Measurements from ENCODE around the gene PLGRKT.
A peak's percentile ranks its signal among the peaks of the same experiment; 100 is the strongest.
"Not testable (repeated sequence)": the region's sequence is repeated elsewhere in the genome, so short reads cannot be mapped to it uniquely, and the experiment has no call there.

The PLGRKT gene

DNA sequence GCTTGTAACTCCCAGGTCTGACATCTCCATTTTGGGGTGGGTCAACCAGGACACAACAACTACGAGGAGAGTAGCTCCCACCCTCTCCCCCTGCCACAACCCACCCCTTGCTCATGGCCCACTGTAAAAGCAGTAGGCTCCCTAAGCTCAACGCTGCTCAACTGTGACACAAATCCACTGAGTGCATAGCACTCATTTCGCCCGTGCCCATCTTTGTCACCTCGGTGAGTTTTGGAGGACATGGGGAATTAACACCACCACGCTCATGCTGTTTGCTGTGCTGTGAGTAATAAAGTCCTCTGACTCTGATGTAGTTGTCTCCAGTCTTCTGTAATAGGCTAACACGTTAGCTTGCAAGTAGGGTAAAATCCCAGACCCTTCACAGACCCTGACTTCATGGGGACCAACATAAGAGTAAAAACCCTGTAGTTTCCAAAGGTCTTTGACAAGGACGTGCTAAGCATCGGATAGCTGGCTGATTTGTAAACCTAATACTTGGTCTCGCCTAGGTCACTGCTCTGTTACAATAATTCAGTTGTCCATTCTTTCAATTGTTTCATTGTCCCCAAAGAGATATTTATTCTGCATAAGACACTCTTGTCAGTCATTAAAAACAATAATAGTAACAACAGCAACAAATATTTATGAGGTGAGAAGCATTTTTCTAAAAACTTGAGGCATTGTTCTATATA is 7.7 kb downstream of the PLGRKT start:
- DNase-seq, result no peak

DNA sequence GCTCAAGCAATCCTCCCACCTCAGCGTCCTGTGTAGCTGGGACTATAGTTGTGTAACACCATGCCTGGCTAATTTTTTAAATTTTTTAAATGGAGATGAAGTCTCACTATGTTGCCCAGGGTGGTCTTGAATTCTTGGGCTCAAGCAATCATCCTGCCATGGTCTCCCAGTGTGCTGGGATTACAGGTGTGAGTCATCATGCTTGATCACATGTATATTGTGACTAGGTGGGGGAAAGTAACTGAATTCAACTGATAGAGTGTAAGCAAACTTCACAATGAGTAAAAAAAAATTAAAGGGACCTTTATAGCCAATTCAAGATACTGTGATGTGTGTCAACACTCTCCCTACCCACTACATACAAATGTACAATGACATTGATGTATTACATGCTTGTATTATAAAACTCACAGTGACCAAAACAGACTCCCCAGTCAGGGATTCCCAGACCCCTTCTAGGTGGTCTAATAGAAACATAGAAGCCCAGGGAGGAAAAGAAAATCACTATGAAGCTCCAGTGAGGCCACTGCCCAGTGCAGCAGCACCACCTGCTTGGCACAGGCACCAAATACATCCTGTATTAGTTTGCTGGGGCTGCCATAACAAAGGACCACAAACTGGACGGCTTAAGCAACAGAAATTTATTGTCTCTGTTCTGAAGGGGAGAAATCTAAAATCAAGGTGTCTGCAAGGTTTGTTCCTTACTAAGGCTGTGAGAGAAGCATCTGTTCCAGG is 8.8 kb downstream of the PLGRKT start:
- no peak for DNase-seq

DNA sequence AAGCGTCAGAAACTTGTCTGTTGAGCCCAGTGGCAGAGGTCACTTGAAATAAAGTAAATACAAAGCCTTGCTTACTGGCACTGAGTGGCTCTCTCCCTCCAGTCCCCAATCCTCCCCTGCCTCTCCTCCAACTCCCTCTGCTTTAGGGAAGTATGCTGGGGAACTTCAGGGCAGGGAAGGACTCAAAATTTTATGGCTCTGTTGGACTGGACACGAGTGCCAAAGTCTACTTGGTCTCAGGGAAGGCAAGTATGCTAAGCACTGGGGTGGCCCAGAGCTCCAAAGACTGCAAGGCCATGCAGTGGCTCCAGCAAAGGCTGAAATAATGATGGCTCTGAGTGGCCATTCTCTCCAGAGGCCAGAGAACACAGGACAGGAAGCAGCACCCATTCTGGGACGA is 9.6 kb downstream of the PLGRKT start:
- DNase-seq, result no peak

DNA sequence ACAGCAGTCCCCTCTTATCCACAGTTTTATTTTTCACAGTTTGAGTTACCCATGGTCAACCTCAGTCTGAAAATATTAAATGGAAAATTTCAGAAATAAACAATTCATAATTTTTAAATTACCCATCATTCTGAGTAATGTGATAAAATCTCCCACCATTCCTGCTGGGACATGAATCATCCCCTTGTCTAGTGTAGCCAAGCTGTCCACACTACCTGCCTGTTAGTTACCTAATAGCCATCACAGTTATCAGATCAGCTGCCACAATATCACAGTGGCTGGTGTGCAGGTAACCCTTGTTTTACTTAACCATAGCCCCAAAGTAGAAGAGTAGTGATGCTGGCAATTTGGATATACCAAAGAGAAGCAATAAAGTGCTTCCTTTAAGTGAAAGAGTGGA is 10.7 kb downstream of the PLGRKT start:
- no peak for DNase-seq

DNA sequence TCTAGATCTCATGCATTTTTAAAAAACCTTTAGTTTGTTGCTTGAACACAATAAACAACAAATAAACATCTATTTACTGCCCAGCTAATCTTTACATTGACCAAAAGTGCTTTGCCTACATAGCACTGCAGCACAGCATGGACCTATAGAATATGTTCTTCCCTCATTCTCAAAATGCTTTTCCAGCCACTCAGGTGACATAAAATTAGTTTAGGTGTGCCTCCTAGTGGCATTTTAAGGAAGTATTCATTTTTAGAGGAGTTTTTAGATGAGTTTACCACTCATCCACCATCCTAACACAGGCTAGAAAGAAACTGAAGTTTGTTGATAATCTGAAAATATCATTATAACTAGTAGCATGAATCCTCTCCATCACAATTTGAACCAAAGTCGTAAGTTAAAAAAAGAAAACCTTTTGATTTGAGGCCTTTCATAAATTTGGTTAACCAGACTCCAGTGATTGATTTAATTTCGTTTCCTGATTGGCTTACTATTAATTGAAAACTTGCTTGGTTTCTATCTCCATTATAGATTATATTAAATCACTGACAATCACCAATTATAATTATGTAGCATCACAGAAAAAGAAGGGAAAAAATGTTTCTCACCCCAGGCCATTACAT is 12.6 kb downstream of the PLGRKT start:
- peak; percentile 36 to 44 for DNase-seq

DNA sequence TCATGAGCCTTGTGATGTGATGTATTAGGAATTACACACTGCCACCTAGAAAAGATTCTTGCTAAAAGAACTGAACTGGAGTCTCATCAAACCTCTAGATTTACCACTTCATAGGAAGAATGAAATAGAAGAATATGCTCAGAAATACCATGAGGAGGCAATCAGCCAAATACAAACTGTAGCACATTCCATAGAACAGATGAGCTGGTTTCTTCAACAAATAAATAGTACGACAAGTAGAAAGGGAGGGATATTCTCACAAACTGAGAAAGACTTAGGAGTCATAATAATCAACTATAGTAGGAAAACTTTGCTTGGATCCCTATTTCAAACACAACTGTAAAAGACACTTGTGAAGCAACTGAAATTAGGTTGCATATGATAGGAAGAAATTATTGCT is 15.4 kb downstream of the PLGRKT start:
- DNase-seq, result no peak

DNA sequence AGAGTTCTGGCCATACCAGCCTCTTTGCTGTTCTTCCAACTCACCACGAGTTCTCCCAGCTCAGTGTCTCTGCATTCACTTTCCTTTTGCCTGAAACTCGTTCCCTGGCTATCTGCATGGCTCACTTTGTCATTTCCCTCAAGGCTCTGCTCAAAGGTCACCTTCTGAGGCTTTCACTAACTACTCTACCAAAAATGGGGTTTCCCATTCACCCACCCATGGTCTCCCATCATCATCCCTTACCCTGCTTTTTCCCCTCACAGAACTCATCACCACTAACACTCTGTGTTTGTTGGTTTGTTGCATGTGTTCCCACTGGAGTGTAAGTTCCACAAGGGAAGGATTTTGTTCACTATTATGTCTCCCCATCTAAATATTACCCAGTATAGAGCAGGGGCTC is 16.6 kb downstream of the PLGRKT start:
- DNase-seq, result no peak

DNA sequence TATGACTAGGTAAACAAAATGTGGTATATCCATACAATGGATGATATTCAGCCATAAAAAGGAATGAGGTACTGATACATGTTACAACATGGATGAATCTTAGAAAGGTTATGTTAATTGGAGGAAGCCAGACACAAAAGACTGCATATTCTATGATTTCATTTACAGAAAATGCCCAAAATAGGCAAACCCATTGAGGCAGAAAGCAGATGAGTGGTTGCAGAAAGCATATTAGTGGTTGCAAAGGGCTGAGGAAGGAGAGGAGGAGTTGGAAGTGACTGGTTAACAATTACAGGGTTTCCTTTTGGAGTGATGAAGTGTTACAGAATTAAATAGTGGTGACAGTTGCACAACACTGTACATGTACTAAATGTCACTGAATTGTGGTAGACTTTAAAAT is 17.7 kb downstream of the PLGRKT start:
- DNase-seq, result no peak

DNA sequence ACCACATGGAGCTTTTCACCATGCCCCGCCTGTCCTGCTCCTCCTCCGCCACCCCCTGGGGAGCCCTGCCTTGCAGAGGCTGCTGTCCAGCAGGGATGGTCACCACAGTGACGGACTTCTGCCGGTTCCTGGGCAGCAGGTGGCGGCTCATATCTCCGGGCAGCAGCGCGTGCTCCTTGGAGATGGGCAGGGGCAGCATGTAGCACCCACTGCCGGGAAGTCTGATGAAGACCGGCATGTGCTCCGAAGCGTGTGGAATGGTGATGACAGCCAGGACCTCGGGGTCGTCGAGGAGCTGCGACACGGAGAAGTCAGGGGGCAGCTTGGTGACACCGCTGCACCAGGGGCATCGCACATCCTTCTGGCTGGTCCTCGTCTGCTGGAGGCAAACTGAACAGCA is 19.2 kb downstream of the PLGRKT start:
- no peak for DNase-seq

DNA sequence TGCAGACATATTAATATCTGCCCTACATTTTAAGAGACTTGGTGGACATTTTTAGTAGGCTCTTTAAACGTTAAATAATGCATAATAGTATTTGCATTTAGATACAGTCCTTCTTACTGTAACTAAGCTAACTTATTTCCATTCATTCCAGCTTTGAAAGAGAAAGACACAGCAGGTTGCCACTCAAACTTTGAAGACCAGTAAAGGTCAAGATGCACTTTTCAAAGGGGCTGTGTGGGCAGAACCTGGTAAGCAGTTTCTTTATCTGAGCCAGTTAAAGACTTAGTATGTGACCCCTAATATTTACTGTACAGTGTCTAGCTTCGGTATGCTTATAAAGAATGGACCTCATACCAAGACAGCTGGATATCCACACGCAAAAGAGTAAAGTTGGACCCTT is 20.8 kb downstream of the PLGRKT start:
- no peak for DNase-seq

DNA sequence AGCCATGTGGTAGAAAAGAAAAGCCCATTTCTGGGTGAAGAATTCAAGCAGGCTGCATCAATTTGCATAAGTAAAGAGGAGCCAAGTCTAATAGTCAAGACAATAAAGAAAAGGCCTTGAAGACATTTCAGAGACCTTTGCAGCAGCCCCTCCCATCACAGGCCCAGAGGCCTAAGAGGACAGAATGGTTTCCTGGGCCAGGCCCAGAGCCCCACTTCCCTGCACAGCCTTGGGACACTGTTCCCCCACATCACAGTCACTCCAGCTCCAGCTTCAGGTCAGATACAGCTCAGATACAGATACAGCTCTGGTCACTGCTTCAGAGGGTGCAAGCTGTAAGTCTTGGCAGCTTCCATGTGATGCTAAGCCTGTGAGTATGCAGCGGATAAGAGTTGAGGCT is 29.1 kb downstream of the PLGRKT start:
- no peak for DNase-seq

DNA sequence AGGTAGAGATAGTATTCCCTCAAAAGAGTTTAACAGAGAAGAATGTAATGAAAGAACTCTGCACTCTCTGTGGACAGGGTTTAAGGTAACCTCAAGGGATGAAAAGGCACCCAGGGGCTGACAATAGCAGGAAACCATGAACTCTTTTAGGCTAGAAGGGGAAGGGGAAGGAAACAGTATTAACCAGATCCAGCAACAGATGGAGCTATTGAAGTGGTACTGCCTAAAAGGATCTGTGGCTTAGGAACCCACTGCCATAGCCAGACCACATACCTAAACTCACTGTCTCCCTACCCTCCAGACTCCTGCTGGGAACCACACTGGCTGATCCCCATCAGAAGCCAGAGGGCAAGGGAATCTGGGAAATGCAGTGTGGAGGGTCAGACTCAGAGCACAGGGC is 35.5 kb downstream of the PLGRKT start:
- no peak for DNase-seq

DNA sequence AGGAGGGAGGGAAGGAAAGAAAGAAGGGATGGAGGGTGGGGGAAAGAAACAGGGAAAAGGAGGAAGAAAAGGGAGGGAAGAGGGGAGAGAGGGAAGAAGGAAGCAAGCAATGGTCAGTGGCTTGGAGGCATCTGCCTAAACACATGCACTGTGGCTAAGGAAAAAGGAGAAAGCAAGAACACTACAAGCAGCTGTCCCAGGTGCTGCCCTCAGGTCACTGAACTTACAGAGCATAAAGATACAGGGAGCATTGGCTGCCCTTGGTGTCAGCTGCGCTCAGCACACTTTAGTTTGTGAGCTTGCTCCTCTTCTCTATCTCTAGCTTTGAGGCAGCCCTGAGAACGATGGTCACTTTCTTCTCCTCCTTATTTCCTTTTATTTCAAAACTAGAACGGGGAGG is 40.2 kb downstream of the PLGRKT start:
- DNase-seq, result not testable (repeated sequence)

DNA sequence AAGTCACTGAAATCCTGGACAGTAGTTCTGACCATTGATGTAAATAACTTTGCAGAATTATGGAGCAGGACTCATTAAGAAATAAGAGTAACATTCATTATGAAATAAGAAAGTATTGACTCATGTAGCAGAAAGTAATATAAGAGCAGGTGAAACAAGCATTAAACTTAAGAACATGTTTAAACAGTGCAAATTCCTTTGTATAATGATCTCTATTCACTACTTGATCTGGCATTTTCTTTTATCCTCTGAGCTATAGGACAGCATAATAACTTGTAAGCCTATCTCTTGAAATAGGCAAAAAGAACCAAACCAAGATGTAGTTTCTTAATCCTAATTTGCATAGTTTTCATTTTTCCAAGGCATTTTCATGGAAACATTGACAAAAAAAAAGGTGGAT is 42.3 kb downstream of the PLGRKT start:
- DNase-seq, result no peak

DNA sequence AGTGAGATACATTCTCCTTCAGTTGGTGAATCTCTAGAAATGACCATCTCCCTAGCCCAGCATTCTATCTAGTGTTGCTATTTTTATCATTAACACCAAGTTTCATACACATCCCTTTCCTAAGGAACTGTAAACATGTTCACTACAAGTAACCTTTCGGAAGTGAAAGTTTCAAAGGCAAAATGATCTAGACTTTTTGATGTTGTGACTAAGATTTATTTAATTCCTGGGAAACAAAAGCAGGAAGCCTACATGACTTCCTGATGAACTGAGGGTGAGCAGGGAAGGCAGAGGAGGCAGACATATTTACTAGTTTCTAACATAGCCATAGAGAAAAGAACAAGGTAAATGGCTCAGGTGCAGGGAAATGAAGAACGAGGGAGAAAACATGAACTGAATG is 43.7 kb downstream of the PLGRKT start:
- not testable (repeated sequence) for DNase-seq

DNA sequence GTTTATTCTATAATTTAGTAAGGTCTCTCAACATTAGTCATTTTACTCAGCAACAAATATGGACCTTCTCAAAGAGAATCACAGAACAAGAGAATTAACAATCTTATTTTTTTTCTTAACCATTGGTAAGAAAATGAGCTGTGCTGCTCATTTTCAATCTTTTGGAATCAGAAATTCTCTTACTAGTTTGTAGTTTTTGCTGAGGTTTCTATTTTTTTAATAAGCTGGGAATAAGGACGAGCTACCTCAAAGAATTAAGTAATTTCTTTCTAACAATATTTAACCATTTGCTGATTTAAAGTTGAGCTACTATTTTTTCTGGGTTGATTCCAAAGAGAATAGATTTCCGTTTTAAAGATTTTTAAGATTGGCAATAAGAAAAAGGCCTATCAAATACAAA is 44.2 kb downstream of the PLGRKT start:
- DNase-seq, result no peak

DNA sequence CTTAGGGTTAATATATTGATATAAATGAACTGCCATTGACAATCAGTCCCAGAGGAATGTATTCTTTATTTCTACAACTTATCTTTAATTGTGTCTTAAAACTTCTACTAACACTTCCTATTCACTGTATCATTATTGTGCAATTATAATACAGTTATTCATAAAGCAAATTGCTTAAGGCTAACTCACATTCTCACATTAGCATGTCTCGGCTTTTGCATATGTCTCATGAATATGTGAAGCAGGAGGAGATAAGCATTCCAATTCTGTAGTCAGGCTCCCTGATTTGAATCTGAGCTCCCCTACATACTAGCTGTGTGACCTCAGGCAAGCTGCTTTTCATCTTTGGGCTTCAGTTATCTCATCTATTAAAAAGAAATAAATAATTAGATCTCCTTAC is 45.4 kb downstream of the PLGRKT start:
- DNase-seq, result no peak

DNA sequence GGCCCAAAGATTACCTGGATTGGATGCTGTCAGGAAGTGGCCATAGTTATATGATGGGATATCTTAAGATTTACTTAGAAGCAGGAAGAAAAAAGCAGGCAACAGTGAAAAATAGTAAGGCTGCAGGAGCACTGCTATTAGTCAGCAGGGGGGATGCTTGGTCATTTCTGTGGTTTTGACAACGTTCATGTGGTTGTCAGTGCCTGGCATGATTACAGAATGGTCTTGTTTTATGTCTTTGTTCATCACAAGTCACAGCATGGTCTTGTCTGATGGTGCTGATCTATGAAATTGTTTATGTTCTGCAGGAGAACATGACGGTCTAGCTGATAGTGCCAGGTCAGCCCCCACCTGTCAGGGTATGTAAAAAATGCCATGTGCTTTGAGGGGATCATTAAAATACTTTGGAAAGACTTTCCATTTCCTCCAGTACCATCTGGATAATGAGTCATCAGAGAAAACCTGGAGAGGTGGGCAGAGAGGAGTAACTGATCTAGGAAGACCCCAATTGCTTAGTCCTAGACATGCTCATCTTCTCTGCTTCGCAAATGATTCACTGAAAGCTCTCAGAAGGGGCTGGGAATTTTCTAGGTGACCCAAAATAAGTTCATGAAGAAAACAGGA is 48.5 kb downstream of the PLGRKT start:
- DNase-seq, result no peak

DNA sequence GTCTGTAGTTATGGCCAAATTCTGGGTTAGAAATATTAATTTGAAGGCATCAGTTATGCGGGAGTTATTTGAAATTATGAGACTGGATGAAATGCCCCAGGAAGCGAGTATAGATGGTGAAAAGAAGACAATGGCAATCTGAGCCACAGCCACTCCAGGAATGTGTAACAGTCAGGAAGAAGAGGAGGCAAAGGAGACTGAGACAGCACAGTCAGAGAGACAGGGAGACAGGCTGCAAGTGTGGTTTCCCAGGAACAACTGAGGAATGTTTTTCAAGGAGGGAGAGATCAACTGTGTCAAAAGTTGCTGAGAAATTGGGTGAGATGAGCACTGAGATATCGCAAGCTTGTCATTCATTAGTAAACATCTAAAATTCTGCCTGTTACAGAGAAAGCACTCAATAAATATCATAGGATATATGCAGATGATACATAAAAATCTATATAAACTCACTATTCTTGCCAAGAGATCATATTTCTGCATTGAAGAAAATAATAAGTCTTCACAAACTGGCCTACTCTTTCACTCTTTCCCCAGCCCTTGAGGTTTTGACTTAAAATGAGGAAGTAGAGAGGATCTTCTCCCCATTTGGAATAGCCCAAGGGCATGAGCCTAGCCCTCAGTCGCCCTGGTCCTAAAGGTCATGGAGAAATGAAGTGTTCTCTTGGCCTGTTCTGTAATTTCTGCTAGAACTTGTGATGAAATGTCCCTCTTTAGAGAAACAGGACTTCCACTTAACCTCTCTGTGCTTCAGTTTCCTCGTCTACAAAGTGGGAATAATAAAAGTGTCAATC is 49.5 kb downstream of the PLGRKT start:
- no peak for DNase-seq

DNA sequence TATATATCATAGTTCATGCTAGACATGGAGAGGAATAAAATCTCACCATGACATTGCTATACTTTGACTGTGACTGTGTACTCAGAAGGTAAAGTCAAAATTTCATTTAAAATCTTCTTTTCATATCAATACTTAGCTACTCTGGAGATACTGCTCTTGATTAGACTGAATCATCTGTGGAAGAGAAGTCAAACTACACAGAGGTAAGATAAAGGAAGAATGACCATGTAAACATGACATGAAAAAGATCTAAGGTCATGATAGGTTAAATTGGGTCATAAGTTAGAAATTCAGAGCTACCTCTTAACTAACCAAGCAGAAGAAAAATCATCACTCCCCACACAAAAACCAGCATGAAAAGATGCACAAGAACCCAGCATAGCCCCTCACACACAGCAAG is 53.3 kb downstream of the PLGRKT start:
- DNase-seq, result no peak

DNA sequence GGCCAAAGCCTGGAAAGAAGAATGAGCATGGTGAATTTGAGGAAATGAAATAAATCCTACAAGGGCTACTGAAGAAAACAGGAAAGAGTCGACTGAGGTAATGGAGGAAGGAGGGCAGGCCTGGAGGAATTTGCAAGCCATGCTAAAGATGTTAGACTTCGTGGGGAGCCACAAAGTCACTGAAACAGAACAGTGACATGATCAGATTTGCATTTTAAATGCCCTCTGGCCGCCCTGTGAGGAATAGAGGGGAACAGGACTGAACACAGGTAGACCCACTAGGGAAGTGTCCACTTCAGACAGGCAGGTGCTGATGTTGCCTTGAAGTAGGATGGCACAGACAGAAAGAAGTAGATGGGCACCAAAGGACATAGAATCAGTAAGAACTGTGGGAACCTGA is 55.2 kb downstream of the PLGRKT start:
- no peak for DNase-seq

DNA sequence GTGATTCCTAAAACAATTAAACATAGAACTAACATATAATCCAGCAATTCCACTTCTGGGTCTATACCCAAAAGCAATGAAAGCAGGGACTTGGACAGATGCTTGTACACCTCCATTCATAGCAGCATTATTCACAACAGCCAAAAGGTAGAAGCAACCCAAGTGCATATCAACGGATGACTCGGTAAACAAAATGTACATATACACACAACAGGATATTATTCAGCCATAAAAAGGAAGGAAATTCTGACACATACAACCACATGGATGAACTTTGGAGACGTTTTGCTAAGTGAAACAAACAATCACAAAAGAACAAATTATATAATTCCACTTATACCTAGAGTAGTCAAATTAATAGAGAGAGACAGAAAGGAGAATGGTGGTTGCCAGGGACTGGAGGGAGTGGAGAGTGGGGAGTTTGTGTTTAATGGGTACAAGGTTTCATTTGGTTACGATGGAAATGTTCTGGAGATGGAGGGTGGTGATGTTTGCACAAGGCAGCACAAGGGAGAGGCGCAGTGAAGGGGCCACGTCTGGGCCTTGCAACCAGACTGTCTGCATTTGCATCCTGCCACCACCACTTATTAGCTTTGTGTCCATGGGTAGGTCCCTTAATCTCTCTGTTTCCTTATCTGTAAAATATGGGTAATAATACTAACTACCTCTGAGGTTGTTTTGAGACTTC is 61.8 kb downstream of the PLGRKT start:
- no peak for DNase-seq

DNA sequence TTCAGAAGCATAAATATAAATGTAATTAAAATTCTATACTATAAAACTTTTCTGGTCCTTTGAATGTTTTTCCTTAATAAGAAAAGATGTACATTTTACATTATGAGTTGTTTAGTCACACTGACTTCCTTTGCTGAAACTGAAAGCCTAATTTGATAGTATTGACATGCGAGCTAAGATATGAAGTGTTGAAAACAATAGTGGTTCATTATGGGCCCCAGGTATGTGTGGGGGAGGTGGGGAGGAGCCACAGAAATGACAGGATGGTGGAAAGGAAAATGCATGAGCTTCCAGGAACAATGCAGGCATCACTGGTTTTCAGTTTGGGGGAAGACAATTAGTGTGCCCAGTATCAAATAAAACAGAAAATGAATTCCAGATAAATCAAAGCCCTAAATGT is 62.6 kb downstream of the PLGRKT start:
- DNase-seq, result no peak

All from NCI-H2081 (cell line).